HAP-1 (cell line): ENCODE results near the gene KRT75.

Experiments used
- DNase-seq, 2 experiments: peaks; one replicate each; pipeline ENCODE4 v3.0.0-alpha.2; 2016 to 2020; ENCODE audit warnings: low spot score in 2 of 2
- H3K27me3 ChIP-seq: fragments of 250-450 bp; sonication (Bioruptor Pico); 2 replicates; pipeline ENCODE4 v1.5.1; 2020; ENCODE audit warnings: low read depth, mild to moderate bottlenecking, moderate library complexity
- H3K36me3 ChIP-seq: fragments of 250-450 bp; sonication (Bioruptor Pico); replicated peaks from 2 replicates; pipeline ENCODE4 v1.5.1; 2020; ENCODE audit warnings: mild to moderate bottlenecking
- H3K4me1 ChIP-seq: fragments of 250-450 bp; sonication (Bioruptor Pico); 2 replicates; pipeline ENCODE4 v1.5.1; 2020; ENCODE audit warnings: mild to moderate bottlenecking
- H3K4me3 ChIP-seq: fragments of 250-450 bp; sonication (Bioruptor Pico); 2 replicates; pipeline ENCODE4 v1.5.1; 2020; ENCODE audit warnings: mild to moderate bottlenecking, moderate library complexity
- H3K9me3 ChIP-seq: fragments of 250-450 bp; sonication (Bioruptor Pico); 2 replicates; pipeline ENCODE4 v1.5.1; 2020; ENCODE audit warnings: mild to moderate bottlenecking, moderate library complexity
- in situ Hi-C: fragments of 300-500 bp; cut with MboI; formaldehyde crosslinking; loops from 3 replicates; pipeline ENCODE4 v1.14.3; 2020; ENCODE audit warnings: low sequenced_read_pairs, inconsistent platforms, mixed read lengths

The KRT75 gene

GRCh38 chr12:52389313-52390207 is 44.6 kb downstream of the KRT75 start:
- H3K27me3 ChIP-seq = peaks cover 8% of the 10 kb centered on the region; the same call in 1 of the 2 replicates
- H3K4me1 ChIP-seq = no peaks in the 10 kb centered on the region
- in situ Hi-C loops = no loop called here
- no peaks in the 10 kb centered on the region for H3K9me3 ChIP-seq
- no peaks in the 10 kb centered on the region for H3K36me3 ChIP-seq
- no peak overlapping the region for H3K4me3 ChIP-seq
- no peak for DNase-seq

DNA sequence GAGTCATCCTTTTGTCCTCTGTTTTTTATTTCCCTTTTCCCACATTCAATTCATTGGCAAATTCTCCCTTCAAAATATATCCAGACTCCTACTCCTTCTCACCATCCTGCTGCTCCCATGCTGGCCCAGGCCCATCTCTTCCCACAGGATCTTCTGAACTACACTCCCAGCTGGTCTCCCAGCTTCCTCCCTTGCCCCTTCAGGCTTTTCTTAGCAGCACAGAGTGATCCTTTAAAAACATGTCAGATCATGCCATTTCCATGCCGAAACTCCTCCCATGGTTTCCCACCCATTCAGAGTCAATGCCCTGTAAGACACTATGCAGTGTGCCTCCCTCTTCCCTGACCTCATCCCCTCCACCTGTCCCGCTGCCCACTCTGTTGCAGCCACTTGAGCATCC is 46.3 kb downstream of the KRT75 start:
- Histone ChIP-seq H3K4me3 (no peak overlapping the region), H3K9me3 (no peaks in the 10 kb centered on the region), H3K27me3 (peaks cover 11% of the 10 kb centered on the region; the same call in 1 of the 2 replicates), H3K36me3 (no peaks in the 10 kb centered on the region), H3K4me1 (no peaks in the 10 kb centered on the region)
- in situ Hi-C loops = no loop called here
- no peak for DNase-seq

DNA sequence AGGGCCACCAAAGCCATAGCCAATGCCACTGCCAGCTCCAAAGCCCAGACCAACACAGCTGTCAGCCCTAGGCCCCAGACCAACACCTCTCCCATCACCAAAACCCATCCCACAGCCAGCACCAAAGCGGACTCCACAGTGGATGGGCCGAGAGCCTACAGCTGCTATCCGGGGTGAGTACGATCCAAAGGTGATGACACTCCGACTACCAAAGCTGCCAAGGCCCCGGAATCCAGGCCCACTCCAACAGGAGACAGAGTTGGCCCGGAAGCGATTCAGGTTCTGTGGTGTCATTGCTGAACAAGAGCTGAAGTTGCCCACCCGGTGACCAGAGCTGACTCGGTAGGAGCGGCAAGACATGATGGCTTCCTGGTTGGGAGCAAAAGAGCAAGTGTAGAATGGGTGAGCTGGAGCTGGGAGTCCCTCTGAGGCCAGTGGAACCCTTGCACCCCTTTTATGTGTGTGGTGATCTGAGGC is 48.9 kb downstream of the KRT75 start, which contains the start of gene KRT84:
Gene KRT84, minus strand, starts transcription at position 427 of the 477 bp plus-strand sequence. Its CDS starts 67 bp downstream, at position 360.
- H3K4me1 ChIP-seq = no peaks in the 10 kb centered on the region
- no peaks in the 10 kb centered on the region for H3K9me3 ChIP-seq
- no peaks in the 10 kb centered on the region for H3K36me3 ChIP-seq
- peaks cover 14% of the 10 kb centered on the region; the same call in 1 of the 2 replicates for H3K27me3 ChIP-seq
- no peak for DNase-seq
- in situ Hi-C loops = no loop called here
- no peak within 1 kb of the TSS for H3K4me3 ChIP-seq

DNA sequence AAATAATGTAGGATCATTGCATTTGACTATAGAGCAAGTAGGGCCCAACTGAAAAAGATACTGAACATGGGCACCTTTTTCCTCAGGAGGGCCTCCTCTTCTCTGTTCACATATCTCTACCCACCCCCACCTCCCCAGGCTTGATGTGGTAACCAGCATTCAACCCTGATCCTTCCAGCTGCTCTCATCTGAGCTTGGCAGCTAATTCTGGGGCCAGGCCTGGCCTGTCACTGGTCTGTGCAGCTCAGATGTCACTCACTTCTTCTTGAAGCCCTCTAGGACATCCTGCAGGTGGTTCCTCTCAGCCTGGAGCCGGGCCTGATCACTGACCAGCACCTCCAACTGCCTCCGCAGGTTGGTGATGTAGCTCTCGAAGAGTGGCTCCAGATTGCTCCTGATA is 50.8 kb downstream of the KRT75 start:
- no peak overlapping the region for H3K4me3 ChIP-seq
- H3K9me3 ChIP-seq = no peaks in the 10 kb centered on the region
- no peak for DNase-seq
- H3K4me1 ChIP-seq = no peaks in the 10 kb centered on the region
- H3K36me3 ChIP-seq = no peaks in the 10 kb centered on the region
- in situ Hi-C loops = no loop called here
- peaks cover 19% of the 10 kb centered on the region; the same call in 1 of the 2 replicates for H3K27me3 ChIP-seq

GRCh38 chr12:52382854-52383253 is 51.3 kb downstream of the KRT75 start:
- H3K4me3 ChIP-seq = no peak overlapping the region
- in situ Hi-C loops = no loop called here
- no peak for DNase-seq
- H3K27me3 ChIP-seq = peaks cover 16% of the 10 kb centered on the region; the same call in 1 of the 2 replicates
- no peaks in the 10 kb centered on the region for H3K36me3 ChIP-seq
- no peaks in the 10 kb centered on the region for H3K4me1 ChIP-seq
- H3K9me3 ChIP-seq = no peaks in the 10 kb centered on the region

GRCh38 chr12:52381206-52381605 is 53.0 kb downstream of the KRT75 start:
- H3K27me3 ChIP-seq = 0 out of 2 replicates have a peak, but pooled peaks cover 12% of the 10 kb centered on the region

GRCh38 chr12:52380271-52380694 is 53.9 kb downstream of the KRT75 start:
- H3K9me3 ChIP-seq = no peaks in the 10 kb centered on the region
- no peaks in the 10 kb centered on the region for H3K36me3 ChIP-seq
- no peaks in the 10 kb centered on the region for H3K4me1 ChIP-seq
- in situ Hi-C loops = no loop called here
- H3K4me3 ChIP-seq = no peak overlapping the region
- peak in 1 of 2 experiments; percentile 62 for DNase-seq
- 0 out of 2 replicates have a peak, but pooled peaks cover 12% of the 10 kb centered on the region for H3K27me3 ChIP-seq

More at GRCh38 chr12:52381206-52381605, 53.0 kb downstream of the KRT75 start:
- DNase-seq = no peak
- Histone ChIP-seq H3K36me3 (no peaks in the 10 kb centered on the region), H3K4me3 (no peak overlapping the region), H3K9me3 (no peaks in the 10 kb centered on the region), H3K4me1 (no peaks in the 10 kb centered on the region)
- in situ Hi-C loops = no loop called here

DNA sequence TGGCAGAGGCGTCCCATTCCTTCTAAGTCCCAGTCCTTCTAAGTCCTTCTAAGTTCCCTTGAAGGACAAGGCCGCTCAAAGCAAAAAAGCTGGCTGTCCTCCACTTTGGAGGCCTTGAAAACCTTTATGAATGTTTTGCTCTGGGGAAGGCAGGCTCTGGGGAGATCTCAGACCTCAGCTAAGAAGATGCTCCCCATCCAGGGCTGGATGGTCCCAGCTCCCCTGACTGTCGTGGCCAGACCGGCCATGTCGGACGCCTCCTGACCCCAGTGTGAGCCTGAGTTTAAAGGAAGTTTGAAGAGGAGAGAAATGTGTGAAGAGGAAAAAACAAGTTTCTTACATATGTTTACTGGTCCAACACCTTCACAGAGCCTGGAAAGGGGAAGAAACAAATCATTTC is 54.6 kb downstream of the KRT75 start:
- in situ Hi-C loops = loop anchor here (10.0 kb wide), 1 partner anchor 605 kb away; no protein-coding TSS in a partner anchor

DNA sequence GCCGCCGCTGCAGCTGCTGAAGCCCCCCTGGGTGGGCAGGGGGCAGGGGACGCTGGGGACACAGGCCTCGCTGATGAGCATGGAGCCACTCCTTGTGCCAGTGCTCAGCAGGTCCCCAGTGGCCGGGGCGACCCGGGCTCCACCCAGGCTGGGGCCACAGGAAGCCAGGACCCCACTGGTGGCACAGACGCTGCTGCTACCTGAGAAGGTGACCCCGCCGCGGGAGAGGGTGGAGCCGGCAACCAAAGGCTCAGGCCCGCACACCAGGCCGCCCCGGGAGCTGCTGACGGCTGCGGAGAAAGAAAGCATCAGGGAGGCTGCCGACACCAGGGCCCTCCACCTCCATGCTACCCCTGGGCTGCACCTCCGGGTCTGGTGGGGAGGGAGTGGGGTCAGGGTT is 56.1 kb downstream of the KRT75 start:
- Histone ChIP-seq H3K9me3 (0 out of 2 replicates have a peak, but pooled peaks cover 2% of the 10 kb centered on the region), H3K4me1 (no peaks in the 10 kb centered on the region), H3K4me3 (no peak overlapping the region), H3K36me3 (no peaks in the 10 kb centered on the region), H3K27me3 (0 out of 2 replicates have a peak, but pooled peaks cover 12% of the 10 kb centered on the region)
- in situ Hi-C loops = loop anchor here (10.0 kb wide), 1 partner anchor 607 kb away; no protein-coding TSS in a partner anchor
- no peak for DNase-seq

More for the DNA sequence above, 54.6 kb downstream of the KRT75 start:
- H3K36me3 ChIP-seq = no peaks in the 10 kb centered on the region
- no peaks in the 10 kb centered on the region for H3K9me3 ChIP-seq
- 0 out of 2 replicates have a peak, but pooled peaks cover 12% of the 10 kb centered on the region for H3K27me3 ChIP-seq
- DNase-seq = no peak
- H3K4me1 ChIP-seq = no peaks in the 10 kb centered on the region
- H3K4me3 ChIP-seq = no peak overlapping the region

DNA sequence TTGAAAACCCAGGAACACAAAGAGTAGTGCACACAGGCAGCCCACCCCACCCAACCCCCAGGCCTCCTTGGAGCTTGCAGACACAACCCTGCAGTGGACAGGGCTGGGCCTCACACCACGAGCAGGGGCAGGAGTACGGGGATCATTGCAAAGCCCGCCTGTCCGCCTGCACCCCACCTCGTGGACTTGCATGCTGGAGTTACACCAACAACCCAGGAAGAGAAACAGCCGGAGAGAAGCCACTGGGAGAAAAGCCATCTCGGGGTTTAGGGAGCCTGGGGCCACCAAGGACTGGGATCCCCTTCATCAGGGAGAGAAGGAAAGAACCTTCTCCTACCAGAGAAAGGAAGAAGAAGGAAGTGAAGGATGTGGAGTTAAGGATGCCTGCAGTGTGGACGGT is 56.9 kb downstream of the KRT75 start:
- Histone ChIP-seq H3K36me3 (no peaks in the 10 kb centered on the region), H3K9me3 (0 out of 2 replicates have a peak, but pooled peaks cover 2% of the 10 kb centered on the region), H3K4me1 (no peaks in the 10 kb centered on the region), H3K27me3 (0 out of 2 replicates have a peak, but pooled peaks cover 11% of the 10 kb centered on the region), H3K4me3 (no peak overlapping the region)
- in situ Hi-C loops = loop anchor here (10.0 kb wide), 1 partner anchor 608 kb away; no protein-coding TSS in a partner anchor
- no peak for DNase-seq
